ENCODE measurements around the gene CXADR.

- no peak for TF ChIP-seq CTCF (conservative IDR thresholded peaks at IDR 0.05; ENCODE audit: low read length)
- TF ChIP-seq EZH2phosphoT487 (IDR thresholded peaks at IDR 0.05; ENCODE audit: borderline replicate concordance, low read depth, low read length) = no peak
Measured at GRCh38 chr21:17570786-17571185, 57.9 kb downstream of the CXADR start.

All from OCI-LY7 (cell line).